Fibroblast of pulmonary artery (primary cell): Measurements from ENCODE around the gene MALAT1.

ENCODE experiments used
- DNase-seq: peaks from one replicate; pipeline ENCODE4 v3.0.0-alpha.2; 2010; ENCODE audit warnings: low read depth
- H3K4me3 ChIP-seq: replicated peaks from 2 replicates; pipeline ENCODE4 v1.5.1; 2011; ENCODE audit warnings: low read depth, mild to moderate bottlenecking, control low read depth, low read length, moderate library complexity
- TF ChIP-seq, protein P1 (sequence below): IDR thresholded peaks from 2 replicates; pipeline ENCODE4 v1.5.1; 2011; ENCODE audit warnings: mild to moderate bottlenecking, control low read depth, low read length, inconsistent platforms; ENCODE audit errors: missing control alignments

The MALAT1 gene

DNA sequence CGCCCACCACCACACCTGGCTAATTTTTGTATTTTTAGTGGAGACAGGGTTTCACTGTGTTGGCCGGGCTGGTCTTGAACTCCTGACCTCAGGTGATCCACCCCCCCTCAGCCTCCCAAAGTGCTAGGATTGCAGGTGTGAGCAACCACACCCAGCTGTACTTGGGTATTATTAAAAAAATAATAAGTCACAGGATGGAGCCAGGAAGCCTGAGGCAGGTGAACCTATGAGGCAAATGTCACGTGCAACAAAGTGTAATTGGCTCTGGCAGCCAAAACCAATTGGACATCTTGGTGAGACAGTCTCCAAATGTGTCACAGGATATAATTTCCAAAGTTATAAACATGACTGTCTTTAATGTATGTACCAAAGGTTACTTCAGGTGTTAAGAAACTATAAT lies 24.0 kb upstream of the MALAT1 start:
- no peak for DNase-seq
- TF ChIP-seq, protein P1, sequence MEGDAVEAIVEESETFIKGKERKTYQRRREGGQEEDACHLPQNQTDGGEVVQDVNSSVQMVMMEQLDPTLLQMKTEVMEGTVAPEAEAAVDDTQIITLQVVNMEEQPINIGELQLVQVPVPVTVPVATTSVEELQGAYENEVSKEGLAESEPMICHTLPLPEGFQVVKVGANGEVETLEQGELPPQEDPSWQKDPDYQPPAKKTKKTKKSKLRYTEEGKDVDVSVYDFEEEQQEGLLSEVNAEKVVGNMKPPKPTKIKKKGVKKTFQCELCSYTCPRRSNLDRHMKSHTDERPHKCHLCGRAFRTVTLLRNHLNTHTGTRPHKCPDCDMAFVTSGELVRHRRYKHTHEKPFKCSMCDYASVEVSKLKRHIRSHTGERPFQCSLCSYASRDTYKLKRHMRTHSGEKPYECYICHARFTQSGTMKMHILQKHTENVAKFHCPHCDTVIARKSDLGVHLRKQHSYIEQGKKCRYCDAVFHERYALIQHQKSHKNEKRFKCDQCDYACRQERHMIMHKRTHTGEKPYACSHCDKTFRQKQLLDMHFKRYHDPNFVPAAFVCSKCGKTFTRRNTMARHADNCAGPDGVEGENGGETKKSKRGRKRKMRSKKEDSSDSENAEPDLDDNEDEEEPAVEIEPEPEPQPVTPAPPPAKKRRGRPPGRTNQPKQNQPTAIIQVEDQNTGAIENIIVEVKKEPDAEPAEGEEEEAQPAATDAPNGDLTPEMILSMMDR, result no peak
- H3K4me3 ChIP-seq, result no peak overlapping the region

GRCh38 chr11:65476632-65477148 lies 22.2 kb upstream of the MALAT1 start:
- TF ChIP-seq, protein P1, result no peak
- peak overlapping the region; percentile 68 for H3K4me3 ChIP-seq
- no peak for DNase-seq

DNA sequence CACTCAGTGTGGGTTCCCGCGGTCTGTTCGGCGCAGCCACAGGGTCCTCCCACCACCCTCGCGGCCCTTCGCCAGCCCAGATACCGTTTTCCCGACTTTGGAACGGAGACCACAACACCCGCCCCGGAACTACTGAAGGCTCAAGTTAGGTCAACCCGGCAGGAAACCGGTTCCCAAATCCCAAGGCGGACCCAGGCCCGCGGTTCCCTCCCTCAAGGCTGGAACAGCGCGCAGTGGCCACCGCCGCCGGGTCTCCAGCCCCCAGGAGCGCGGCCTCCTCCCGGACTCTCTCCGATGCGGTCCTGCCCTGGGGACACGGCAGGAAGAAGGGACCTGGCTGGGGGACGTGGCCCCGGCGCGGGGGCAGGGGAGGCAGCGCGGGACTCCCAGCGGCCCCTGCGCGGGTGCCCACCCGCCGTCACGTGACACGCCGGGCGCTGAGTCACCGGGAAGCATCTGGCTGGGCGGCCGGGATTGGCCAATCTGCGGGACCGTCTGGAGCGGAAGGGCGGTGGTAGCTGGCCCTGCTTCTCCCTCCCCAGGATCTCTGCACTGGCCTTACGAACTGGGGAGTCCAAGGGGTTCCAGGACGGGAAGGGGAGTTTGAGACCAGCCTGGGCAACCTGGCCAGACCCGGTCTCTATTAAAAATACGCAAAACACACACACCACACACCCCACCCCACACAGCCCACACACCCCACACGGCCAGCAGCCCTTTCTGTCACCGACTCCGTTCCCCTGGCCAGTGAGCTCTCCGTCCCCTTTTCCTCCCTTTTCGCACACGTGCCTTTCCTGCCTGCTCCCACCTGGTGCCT lies 21.5 kb upstream of the MALAT1 start:
- H3K4me3 ChIP-seq, result peak overlapping the region; percentile 68

GRCh38 chr11:65478388-65479183 lies 20.3 kb upstream of the MALAT1 start:
- DNase-seq, result peak; percentile 69
- peak overlapping the region; percentile 28 for H3K4me3 ChIP-seq
- TF ChIP-seq, protein P1, result no peak

More for the DNA sequence above, 21.5 kb upstream of the MALAT1 start:
- TF ChIP-seq, protein P1, result no peak
- peak; percentile 93 for DNase-seq

- peak overlapping the region; percentile 28 for H3K4me3 ChIP-seq
- DNase-seq, result peak; percentile 94
- TF ChIP-seq, protein P1, result peak; percentile 50
These were observed 19.4 kb upstream of the MALAT1 start for GRCh38 chr11:65479184-65480145.

DNA sequence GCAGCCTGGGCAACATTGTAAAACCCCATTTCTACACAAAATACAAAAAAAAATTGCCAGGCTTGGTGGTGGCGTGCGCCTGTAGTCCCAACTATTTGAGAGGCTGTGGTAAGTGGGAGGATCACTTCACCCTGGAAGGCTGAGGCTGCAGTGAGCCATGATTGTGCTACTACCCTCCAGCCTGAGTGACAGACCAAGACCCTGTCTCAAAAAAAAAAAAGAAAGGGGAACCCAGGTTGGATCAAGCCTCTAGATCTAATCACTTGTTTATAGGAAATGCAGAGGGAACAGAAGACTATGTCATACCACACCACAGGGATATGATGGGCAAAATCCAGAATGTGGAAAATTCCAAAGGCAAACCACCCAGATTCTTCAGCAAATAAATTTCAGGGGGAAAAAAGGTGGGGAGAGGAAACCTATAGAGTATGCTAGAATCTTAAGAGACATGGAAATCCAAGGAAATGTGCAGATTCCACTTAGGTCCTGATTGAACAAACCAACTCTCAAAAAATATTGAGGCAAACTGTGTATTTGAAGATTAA lies 16.5 kb upstream of the MALAT1 start:
- TF ChIP-seq, protein P1, result no peak
- no peak overlapping the region for H3K4me3 ChIP-seq
- no peak for DNase-seq
